Right lobe of liver (tissue), 4 donors: ENCODE results near the gene NXPH2.

Source experiments
- CTCF ChIP-seq, 4 donors: fragments of 200-600 bp in 3 of 4; fragments of 450-650 bp in 1 of 4; IDR thresholded peaks; one replicate each; pipeline versions ENCODE4 v1.5.1 to v1.8.0; 2016 to 2022; ENCODE audit warnings: antibody characterized with exemption in 4 of 4, mild to moderate bottlenecking in 2 of 4
- POLR2A ChIP-seq: fragments of 450-650 bp; IDR thresholded peaks from one replicate; pipeline ENCODE4 v1.6.1; 2017; ENCODE audit warnings: antibody characterized with exemption, mild to moderate bottlenecking
- donor health status: DM: no; HTN: no; CAD: no.
- donor health status: DM: no; HTN: no; CAD: no.
- donor health status: DM: no; HTN: yes; CAD: no.

GRCh38 chr2:138707392-138708074 lies 72.7 kb downstream of the NXPH2 start:
- TF ChIP-seq POLR2A (no peak), CTCF (IDR thresholded peaks at IDR 0.05) (no peak)
